Kidney (tissue), 14 donors: Measurements from ENCODE around the gene OR2AK2. TPM values are rescaled to one million over a fixed set of nuclear protein-coding genes. Genes with fewer than 3 reads are reported as not detected.
"Not testable (repeated sequence)": the region's sequence is repeated elsewhere in the genome, so short reads cannot be mapped to it uniquely, and the experiment has no call there.

Experiments
- DNase-seq, 5 donors: peaks; one replicate each; pipeline ENCODE4 v3.0.0-alpha.2; 2013 to 2020
- FAIRE-seq: peaks from 2 replicates; lab custom pipeline; 2012; peaks lifted over from hg19 to GRCh38; lab: Jason Lieb, UNC
- H3K27ac ChIP-seq, 2 donors: one replicate each; pipeline ENCODE4 v1.7.0; 2013; ENCODE audit warnings: low read depth in 2 of 2, low read length in 2 of 2, inconsistent platforms in 1 of 2
- H3K27me3 ChIP-seq: one replicate; pipeline ENCODE4 v1.7.1; 2013; ENCODE audit warnings: low read length, inconsistent platforms; ENCODE audit not compliant: control insufficient read depth, insufficient read depth
- H3K36me3 ChIP-seq, 3 donors: one replicate each; pipeline versions ENCODE4 v1.7.0 to v1.7.1; 2013; ENCODE audit warnings: low read length in 3 of 3, control low read depth in 1 of 3, inconsistent platforms in 1 of 3; ENCODE audit not compliant: insufficient read depth in 3 of 3, control insufficient read depth in 2 of 3
- H3K4me1 ChIP-seq, 3 donors: one replicate each; pipeline versions ENCODE4 v1.7.0 to v1.7.1; 2013; ENCODE audit warnings: low read length in 3 of 3, inconsistent platforms in 1 of 3, low read depth in 1 of 3; ENCODE audit not compliant: control insufficient read depth in 2 of 3, insufficient read depth in 2 of 3
- H3K4me3 ChIP-seq, 3 donors: one replicate each; pipeline versions ENCODE4 v1.7.0 to v1.8.1; 2013; ENCODE audit warnings: low read length in 3 of 3, control low read depth in 1 of 3, inconsistent platforms in 1 of 3
- H3K9ac ChIP-seq, 3 donors: one replicate each; pipeline versions ENCODE4 v1.7.0 to v1.7.1; 2013; ENCODE audit warnings: low read length in 3 of 3, control low read depth in 1 of 3, inconsistent platforms in 1 of 3
- H3K9me3 ChIP-seq, 3 donors: one replicate each; pipeline versions ENCODE4 v1.7.0 to v1.7.1; 2013; ENCODE audit warnings: low read length in 3 of 3, control low read depth in 1 of 3, inconsistent platforms in 1 of 3; ENCODE audit not compliant: control insufficient read depth in 2 of 3, insufficient read depth in 1 of 3
- intact Hi-C: fragments of 100-400 bp; cut with DNase I; formaldehyde crosslinking; loops from one replicate; pipeline ENCODE4 v1.11.1; 2022
- polyA plus RNA-seq: library from polyadenylated mRNA; stranded (reverse); fragments of 350-450 nt; fragmentation: Illumina TruSeq; extraction: RNeasy Lipid Tissue Mini Kit (QIAGEN cat#74804); gene quantifications from one replicate; pipeline ENCODE4 v1.2.3, GENCODE V29; 2014; ENCODE audit warnings: low read depth, low replicate concordance; ENCODE audit not compliant: insufficient read depth
- total RNA-seq: library from RNA; stranded (reverse); fragmentation: NEBNext Ultra II Directional; extraction: Animal tissue kit (Norgen Biotek cat#: 25700); gene quantifications from one replicate; pipeline ENCODE4 v1.2.1, GENCODE V29; 2021
- TF ChIP-seq, protein P1 (sequence below): IDR thresholded peaks from 3 replicates; pipeline ENCODE4 v1.5.1; 2012; ENCODE audit warnings: mild to moderate bottlenecking, moderate library complexity, borderline replicate concordance; ENCODE audit not compliant: insufficient read depth; ENCODE audit errors: extremely low read depth
- donor health status: control.
- donor health status: control.
- donor health status: control.
- donor health status: control.
- donor health status: control.
- donor health status: DM: yes; HTN: yes; CAD: no.
- donor health status: Normal renal cell carcinoma (clear cell type).

OR2AK2 gene
- total and polyA plus RNA-seq, 2 donors from 2014 or later = not detected

DNA sequence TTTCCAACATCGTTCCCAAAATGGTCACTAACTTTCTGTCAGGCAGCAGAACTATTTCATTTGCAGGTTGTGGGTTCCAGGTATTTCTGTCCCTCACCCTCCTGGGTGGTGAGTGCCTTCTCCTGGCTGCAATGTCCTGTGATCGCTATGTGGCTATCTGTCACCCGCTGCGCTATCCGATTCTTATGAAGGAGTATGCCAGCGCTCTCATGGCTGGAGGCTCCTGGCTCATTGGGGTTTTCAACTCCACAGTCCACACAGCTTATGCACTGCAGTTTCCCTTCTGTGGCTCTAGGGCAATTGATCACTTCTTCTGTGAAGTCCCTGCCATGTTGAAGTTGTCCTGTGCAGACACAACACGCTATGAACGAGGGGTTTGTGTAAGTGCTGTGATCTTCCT, 31.0 kb upstream of the OR2AK2 start:
- DNase-seq (no peak), FAIRE-seq (no peak)
- no peaks in the 10 kb centered on the region for H3K27me3 ChIP-seq
- no peaks in the 10 kb centered on the region for H3K36me3 ChIP-seq
- intact Hi-C loops = no loop called here
- TF ChIP-seq, protein P1, sequence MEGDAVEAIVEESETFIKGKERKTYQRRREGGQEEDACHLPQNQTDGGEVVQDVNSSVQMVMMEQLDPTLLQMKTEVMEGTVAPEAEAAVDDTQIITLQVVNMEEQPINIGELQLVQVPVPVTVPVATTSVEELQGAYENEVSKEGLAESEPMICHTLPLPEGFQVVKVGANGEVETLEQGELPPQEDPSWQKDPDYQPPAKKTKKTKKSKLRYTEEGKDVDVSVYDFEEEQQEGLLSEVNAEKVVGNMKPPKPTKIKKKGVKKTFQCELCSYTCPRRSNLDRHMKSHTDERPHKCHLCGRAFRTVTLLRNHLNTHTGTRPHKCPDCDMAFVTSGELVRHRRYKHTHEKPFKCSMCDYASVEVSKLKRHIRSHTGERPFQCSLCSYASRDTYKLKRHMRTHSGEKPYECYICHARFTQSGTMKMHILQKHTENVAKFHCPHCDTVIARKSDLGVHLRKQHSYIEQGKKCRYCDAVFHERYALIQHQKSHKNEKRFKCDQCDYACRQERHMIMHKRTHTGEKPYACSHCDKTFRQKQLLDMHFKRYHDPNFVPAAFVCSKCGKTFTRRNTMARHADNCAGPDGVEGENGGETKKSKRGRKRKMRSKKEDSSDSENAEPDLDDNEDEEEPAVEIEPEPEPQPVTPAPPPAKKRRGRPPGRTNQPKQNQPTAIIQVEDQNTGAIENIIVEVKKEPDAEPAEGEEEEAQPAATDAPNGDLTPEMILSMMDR = no peak
- no peaks in the 10 kb centered on the region for H3K4me1 ChIP-seq
- H3K4me3 ChIP-seq = no peak overlapping the region
- H3K9ac ChIP-seq = no peak overlapping the region
- H3K9me3 ChIP-seq = no peaks in the 10 kb centered on the region
- H3K27ac ChIP-seq = no peak overlapping the region

DNA sequence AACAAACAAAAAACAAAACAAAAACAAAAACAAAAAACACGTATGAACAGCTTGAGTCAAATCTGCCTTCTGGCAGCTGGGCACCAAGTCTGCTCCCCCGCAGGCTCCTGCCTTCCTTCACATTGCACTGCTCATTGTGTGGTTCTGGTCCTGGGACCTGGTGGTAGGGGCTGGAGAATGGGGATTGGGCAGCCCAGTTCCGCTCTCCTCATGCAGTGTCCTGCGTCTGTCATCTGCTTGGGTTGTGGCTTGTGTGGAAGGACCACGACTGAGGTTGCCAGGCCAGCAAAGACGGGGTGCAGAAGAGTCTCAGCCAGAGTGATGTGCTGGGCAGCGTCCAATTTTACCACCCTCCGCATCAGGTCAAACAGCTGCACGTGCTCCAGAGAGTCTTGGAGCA, 29.3 kb upstream of the OR2AK2 start:
- intact Hi-C loops = no loop called here
- H3K36me3 ChIP-seq = no peaks in the 10 kb centered on the region
- no peak overlapping the region for H3K9ac ChIP-seq
- H3K9me3 ChIP-seq = no peaks in the 10 kb centered on the region
- TF ChIP-seq, protein P1 = no peak
- DNase-seq (no peak), FAIRE-seq (no peak)
- no peak overlapping the region for H3K4me3 ChIP-seq
- H3K27me3 ChIP-seq = no peaks in the 10 kb centered on the region
- no peaks in the 10 kb centered on the region for H3K4me1 ChIP-seq
- no peak overlapping the region for H3K27ac ChIP-seq

DNA sequence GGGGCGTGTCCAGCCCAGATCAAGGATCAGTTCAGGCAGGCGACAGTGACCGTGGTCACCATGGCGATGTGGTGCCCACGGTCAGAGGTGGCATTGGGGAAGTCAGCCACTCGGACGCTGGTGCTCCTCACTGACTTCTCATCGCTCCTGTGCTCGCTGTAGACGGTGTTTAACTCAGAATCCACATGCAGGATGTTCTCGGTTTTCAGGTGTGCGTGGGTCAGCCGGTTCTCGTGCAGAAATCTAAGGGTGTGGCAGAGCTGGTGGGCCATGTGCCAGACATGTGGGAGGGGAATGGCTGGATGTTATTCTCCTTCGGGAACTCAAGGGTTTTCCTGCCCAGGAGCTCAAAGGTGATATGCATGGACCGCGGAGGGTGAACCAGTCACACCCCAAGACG, 28.6 kb upstream of the OR2AK2 start:
- FAIRE-seq (no peak), DNase-seq (no peak)
- no peak overlapping the region for H3K27ac ChIP-seq
- no peaks in the 10 kb centered on the region for H3K36me3 ChIP-seq
- no peaks in the 10 kb centered on the region for H3K4me1 ChIP-seq
- H3K4me3 ChIP-seq = no peak overlapping the region
- no peak overlapping the region for H3K9ac ChIP-seq
- intact Hi-C loops = no loop called here
- TF ChIP-seq, protein P1 = no peak
- H3K9me3 ChIP-seq = no peaks in the 10 kb centered on the region
- no peaks in the 10 kb centered on the region for H3K27me3 ChIP-seq

DNA sequence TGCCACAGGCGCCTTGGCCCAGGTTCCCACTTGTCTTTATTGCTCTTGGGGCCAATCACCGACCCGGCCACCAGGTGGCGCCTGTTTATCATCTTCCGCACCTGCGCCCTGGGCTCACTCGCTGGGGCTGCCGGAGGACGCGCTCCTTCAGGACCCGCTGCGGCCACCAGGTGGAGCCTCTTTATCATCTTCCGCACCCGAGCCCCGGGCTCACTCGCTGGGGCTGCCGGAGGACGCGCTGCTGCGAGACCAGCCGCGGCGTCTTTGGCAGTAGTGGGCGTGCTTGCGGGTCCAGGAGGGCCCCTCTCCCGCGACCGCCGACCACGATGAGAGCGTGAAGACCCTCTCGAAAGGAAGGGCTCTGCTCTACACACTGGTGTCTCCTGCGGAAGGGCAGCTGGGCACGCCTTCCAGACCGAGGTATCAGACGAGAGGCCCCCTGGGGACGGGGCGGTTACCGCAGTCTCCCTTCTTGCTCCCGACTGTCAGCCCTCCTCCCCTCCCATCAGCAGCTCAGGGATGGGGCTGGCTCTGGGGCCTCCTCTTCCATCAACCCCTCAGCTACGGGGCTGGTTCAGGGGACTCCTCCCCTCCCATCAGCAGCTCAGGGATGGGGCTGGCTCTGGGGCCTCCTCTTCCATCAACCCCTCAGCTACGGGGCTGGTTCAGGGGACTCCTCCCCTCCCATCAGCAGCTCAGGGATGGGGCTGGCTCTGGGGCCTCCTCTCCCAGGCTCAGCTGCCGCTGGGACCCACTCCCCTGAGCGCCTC, 27.9 kb upstream of the OR2AK2 start:
- H3K9me3 ChIP-seq, H3K36me3 ChIP-seq, H3K9ac ChIP-seq, H3K4me1 ChIP-seq, H3K27ac ChIP-seq, H3K4me3 ChIP-seq, H3K27me3 ChIP-seq, FAIRE-seq, intact Hi-C loops: not testable (repeated sequence)
- TF ChIP-seq, protein P1 = peak; percentile 49
- peak; percentile 78 to 89 (median 79) for DNase-seq
